Endometrial microvascular endothelial cells (primary cell): Measurements from ENCODE around the gene ETV6. TPM values are rescaled to one million over a fixed set of nuclear protein-coding genes. Genes with fewer than 3 reads are reported as not detected.

ENCODE experiments used
- in situ Hi-C: cut with HindIII; loops from 2 replicates; pipeline ENCODE4 v1.10.0; 2017; ENCODE audit warnings: low sequenced_read_pairs, low pct_unique_long_range_greater_than_20kb; ENCODE audit errors: inconsistent ontology term
- total RNA-seq: library from RNA; depleted of rRNA; stranded (reverse); fragments of >200 nt; gene quantifications from one replicate; pipeline ENCODE4 v1.2.3, GENCODE V29; 2015; ENCODE audit errors: inconsistent ontology term

Gene ETV6
- total RNA-seq, 1 donor from 2014 or later, result 12.6 TPM

DNA sequence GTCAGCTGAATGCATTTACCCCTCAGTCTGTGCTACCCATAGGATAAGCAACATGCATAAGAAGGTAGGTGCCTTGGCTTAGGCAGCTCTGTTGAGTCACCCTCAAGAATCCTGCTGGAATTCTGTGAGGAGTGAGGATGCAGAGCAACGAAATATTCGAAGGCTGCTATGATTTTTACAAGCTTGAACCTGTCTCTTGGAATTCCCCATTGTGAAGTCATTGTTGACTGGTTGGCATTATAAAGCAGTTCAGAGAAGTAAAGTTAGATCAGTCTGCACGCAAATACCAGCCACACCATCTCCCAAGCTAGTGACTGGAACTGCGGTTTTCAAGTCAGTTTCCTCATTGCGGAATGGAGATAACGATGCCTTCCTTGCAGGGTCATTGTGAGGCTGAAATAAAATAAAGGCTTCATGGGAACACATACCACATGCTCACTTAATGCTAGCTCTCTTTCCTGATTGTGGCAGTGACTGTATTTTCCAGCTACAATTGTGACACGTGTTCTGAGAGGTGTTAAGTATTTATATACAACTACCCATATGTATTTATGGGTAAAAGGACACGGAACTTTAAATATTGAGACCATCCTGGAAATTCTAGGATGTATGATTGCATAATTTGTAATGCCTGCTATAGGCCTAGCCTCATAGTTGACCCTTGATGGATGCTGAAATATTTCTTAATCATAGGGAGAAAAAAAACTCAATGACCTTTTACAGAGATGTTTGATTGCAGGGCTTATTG lies 96.7 kb downstream of the ETV6 start:
- in situ Hi-C loops, result no loop called here

GRCh38 chr12:11746940-11747716 lies 97.7 kb downstream of the ETV6 start:
- in situ Hi-C loops, result no loop called here

GRCh38 chr12:11747969-11748368 lies 98.5 kb downstream of the ETV6 start:
- in situ Hi-C loops, result no loop called here

DNA sequence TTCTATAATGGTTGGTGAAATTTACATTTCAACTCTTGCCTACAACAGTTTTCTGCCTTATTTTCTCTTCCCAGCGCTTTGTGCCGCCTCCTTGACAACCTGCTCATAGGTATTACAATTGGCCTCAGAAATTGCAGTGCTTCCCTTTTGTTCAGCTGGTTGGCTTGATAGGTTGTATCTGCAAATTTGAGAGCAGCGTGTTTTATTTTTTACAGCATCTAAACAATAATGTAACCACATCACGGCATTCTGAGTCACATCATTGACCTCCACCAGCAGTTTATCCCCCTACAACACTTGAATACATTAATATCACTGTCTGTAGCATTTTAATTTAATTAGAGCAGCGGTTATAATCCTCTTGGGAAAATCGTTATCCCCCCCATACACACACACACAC lies 99.4 kb downstream of the ETV6 start:
- in situ Hi-C loops, result no loop called here

GRCh38 chr12:11749943-11750690 lies 100.6 kb downstream of the ETV6 start:
- in situ Hi-C loops, result no loop called here

- in situ Hi-C loops, result no loop called here
Measured at GRCh38 chr12:11752403-11753149, 103.1 kb downstream of the ETV6 start.

GRCh38 chr12:11753150-11753499 lies 103.7 kb downstream of the ETV6 start:
- in situ Hi-C loops, result no loop called here

DNA sequence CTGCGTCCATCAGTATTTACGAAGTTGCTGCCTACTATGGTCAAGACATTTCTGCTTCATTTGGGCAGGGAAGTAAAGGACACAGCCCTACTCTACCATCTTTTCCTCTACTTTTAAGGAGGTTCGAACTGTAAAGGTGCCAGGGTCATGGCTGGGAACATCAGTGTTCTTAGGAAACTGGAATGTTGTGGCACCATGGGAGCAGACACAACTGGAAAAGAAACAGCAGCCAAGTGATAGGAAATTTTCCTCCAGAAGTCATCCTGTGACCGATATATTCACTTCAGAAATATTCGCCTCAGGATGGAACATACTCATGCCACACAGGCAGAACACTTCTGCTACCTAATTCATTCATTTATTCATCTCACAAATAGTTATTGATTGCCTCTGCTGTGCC lies 104.4 kb downstream of the ETV6 start:
- in situ Hi-C loops, result no loop called here

DNA sequence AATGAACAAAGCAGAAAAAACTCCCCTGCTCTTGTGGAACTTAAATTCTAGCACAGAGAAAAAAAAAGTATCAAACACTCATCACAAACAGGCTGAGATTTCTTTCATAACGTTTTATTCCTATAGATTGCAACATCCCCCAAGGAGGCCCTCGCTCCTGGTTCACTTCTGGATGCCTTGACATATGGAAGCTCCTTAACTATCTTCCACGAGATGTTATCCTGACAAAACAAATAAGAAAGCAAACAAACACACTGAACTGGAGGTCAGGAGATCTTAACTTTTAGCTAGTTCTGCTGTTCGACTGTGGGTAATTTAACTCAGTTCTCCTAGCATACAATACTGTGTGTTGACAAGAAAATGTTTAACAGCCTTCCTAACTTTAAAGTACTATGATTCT lies 104.8 kb downstream of the ETV6 start:
- in situ Hi-C loops, result no loop called here

DNA sequence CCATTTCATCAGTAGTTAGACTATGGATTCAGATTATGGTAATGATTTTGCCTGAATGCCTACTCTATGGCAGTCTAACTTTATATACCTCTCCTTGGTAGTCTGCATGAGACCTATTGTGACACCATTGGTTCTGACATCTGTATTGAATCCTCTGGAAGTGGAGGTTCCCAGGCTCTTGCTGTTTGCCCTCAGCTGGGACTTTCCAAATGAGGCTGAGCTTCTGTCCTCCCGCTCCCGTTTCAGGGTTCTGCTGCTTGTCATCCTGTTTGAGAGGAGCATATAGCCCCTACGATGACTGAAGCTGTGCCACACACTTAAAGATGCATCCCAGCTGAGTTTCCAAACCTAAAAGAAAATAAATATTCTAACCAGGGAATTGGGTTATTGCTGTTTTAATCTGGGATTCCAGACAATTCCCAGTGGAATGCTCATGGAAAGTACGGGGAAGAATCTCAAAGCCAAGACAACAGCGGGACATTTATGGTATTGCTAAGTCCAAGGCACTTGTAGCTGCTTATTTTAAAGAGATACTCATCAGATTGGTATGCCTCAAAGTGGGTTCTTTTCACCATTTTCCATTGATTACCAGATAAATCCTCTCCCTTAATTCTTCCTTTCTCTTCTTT lies 105.9 kb downstream of the ETV6 start:
- in situ Hi-C loops, result no loop called here

- in situ Hi-C loops, result no loop called here
Measured at GRCh38 chr12:11756022-11756421, 106.5 kb downstream of the ETV6 start.

DNA sequence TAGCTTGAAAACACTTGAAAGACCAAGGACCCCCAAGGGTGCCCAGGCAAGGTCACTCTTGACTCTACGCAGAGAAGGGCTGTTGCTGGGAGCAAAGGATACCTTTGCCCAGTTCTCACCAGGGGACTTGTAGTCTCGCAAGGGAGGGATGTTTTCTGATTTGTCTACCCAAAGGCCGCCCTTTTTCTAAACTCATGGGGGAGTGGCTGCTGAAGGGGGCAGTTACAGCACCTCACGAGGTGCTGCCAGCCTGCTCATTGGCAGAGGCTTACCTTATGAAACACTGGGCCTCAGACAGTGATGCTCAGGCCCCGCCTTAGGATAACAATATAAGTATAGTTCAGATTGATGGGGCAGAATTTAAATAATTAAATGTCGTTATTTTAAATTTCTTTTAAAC lies 107.0 kb downstream of the ETV6 start:
- in situ Hi-C loops, result no loop called here

DNA sequence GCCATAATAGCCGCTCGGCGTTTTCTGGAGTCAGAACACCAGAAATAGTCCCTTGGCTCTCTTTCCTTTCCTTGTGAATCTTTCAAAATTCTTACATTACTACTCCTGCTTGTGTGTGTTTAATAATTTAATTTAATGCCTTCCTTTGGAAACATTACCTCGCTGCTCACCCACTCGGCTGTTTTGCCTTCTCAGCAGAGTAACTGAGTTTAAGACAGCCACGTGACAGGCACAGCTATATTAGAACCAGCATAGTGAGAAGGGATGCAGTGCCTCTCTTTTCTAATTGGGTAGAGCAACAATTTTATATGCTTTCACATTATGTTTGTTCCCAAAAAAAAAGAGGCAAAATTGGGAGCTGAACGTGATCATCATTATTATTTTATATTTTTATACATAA lies 107.6 kb downstream of the ETV6 start:
- in situ Hi-C loops, result no loop called here

- in situ Hi-C loops, result no loop called here
Measured at GRCh38 chr12:11757531-11757930, 108.1 kb downstream of the ETV6 start.

- in situ Hi-C loops, result no loop called here
Measured at GRCh38 chr12:11758087-11758486, 108.6 kb downstream of the ETV6 start.

- in situ Hi-C loops, result no loop called here
Measured at GRCh38 chr12:11758510-11759493, 109.3 kb downstream of the ETV6 start.

DNA sequence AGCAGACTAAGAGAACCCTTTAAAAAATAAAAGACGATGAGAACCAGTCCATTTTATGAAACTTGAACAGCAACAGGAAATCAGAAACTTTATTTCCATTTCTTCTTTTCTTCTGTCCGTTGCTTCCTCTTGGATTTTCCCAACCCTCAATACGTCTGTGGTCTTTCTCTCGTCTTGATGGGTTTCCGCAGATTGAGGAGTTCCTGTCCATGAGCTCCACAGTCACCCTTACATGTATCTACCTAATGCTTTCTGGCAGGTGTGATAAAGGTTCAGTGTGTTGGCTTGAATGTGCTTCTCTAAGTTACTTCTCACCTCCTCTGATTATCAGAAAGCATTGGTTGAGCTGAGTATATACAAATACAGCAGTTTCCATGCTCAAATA lies 110.0 kb downstream of the ETV6 start:
- in situ Hi-C loops, result no loop called here

DNA sequence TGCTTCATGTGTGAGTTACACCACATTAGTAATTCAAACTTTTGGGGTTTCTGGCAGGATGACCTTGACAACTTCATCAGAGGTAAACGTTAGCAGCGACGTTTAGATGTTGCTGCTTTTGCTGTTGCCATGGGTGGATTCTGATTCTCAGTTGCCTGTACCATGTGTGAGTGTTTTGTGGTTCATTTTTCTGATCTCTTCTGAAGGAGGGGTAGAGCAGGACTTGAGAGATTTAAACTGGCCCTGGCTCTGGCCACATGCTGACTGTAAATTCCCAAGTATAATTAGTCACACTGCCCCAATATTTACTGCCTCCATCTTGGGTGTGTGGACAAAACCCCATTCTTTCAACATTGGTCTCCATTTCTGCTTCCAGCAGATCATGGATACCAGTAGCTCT lies 110.4 kb downstream of the ETV6 start:
- in situ Hi-C loops, result no loop called here
